Activated CD4-positive, alpha-beta T cell treated with anti-CD3 and anti-CD28 coated beads for 36 hours (primary cell): ENCODE results near the gene TIAM1. TPM values are rescaled to one million over a fixed set of nuclear protein-coding genes. Genes with fewer than 3 reads are reported as not detected.
A peak's percentile ranks its signal among the peaks of the same experiment; 100 is the strongest.

ENCODE experiments used
- ATAC-seq: fragments of 200-7000 bp; cut with Tn5 transposase; one replicate; pipeline ENCODE4 v1.10.0; 2021; ENCODE audit warnings: mild to moderate bottlenecking, moderate library complexity
- CTCF ChIA-PET: fragments of 350-600 bp; sonication (Branson Sonifier 250); formaldehyde crosslinking; loops from one replicate; lab custom pipeline; 2021; ENCODE audit warnings: antibody characterized with exemption; lab: Charles Lee
- POLR2A ChIA-PET: fragments of 350-600 bp; sonication (Branson Sonifier 250); formaldehyde crosslinking; loops from one replicate; lab custom pipeline; 2021; ENCODE audit warnings: antibody characterized with exemption, inconsistent platforms; lab: Charles Lee
- DNase-seq: peaks from one replicate; pipeline ENCODE4 v3.0.0-alpha.2; 2020
- H3K27ac Mint-ChIP-seq: one replicate; pipeline ENCODE4 v1.8.0; 2021; ENCODE audit warnings: mixed read lengths
- H3K27me3 Mint-ChIP-seq: one replicate; pipeline ENCODE4 v1.8.0; 2021; ENCODE audit warnings: mixed read lengths
- H3K36me3 Mint-ChIP-seq: one replicate; pipeline ENCODE4 v1.8.0; 2021; ENCODE audit warnings: low read depth, mixed read lengths
- H3K4me1 Mint-ChIP-seq: one replicate; pipeline ENCODE4 v1.8.0; 2021; ENCODE audit warnings: mixed read lengths
- H3K4me3 Mint-ChIP-seq: one replicate; pipeline ENCODE4 v1.8.0; 2021; ENCODE audit warnings: mild to moderate bottlenecking, moderate library complexity, mixed read lengths
- H3K9me3 Mint-ChIP-seq: one replicate; pipeline ENCODE4 v1.8.0; 2021; ENCODE audit warnings: low read depth, mixed read lengths
- intact Hi-C, 2 experiments: fragments of 100-400 bp; cut with DNase I in 1 of 2; cut with micrococcal nuclease in 1 of 2; formaldehyde crosslinking; loops; one replicate each; pipeline versions ENCODE4 v1.14.2 to v1.15.1; 2022 to 2024; cut with DNase I, micrococcal nuclease
- total RNA-seq, 2 experiments: library from RNA; stranded (reverse); gene quantifications; one replicate each; pipeline ENCODE4 v1.2.3, GENCODE V29; 2021

Gene TIAM1
- total RNA-seq, 2 experiments from 2014 or later = 60.7 to 72.6 TPM

GRCh38 chr21:31370281-31370892 lies 26.3 kb upstream of the TIAM1 start:
- ATAC-seq = peak; percentile 47

GRCh38 chr21:31368361-31368760 lies 24.3 kb upstream of the TIAM1 start:
- ChIA-PET POLR2A (no interaction called here), CTCF (no interaction called here)
- ATAC-seq (no peak), DNase-seq (no peak)
- H3K27ac Mint-ChIP-seq = no peak overlapping the region
- H3K4me3 Mint-ChIP-seq = no peak overlapping the region
- peaks cover 34% of the 10 kb centered on the region for H3K4me1 Mint-ChIP-seq
- no peaks in the 10 kb centered on the region for H3K27me3 Mint-ChIP-seq
- no peaks in the 10 kb centered on the region for H3K36me3 Mint-ChIP-seq
- intact Hi-C loops = no loop called here
- H3K9me3 Mint-ChIP-seq = no peaks in the 10 kb centered on the region

More at GRCh38 chr21:31370281-31370892, 26.3 kb upstream of the TIAM1 start:
- DNase-seq = no peak
- Mint-ChIP-seq H3K9me3 (no peaks in the 10 kb centered on the region), H3K4me1 (peaks cover 17% of the 10 kb centered on the region), H3K27ac (no peak overlapping the region), H3K36me3 (no peaks in the 10 kb centered on the region), H3K4me3 (no peak overlapping the region), H3K27me3 (no peaks in the 10 kb centered on the region)
- POLR2A ChIA-PET = no interaction called here
- CTCF ChIA-PET = no interaction called here
- intact Hi-C loops = no loop called here

GRCh38 chr21:31367801-31368200 lies 23.7 kb upstream of the TIAM1 start:
- H3K4me1 Mint-ChIP-seq = peaks cover 40% of the 10 kb centered on the region
- CTCF ChIA-PET = no interaction called here

GRCh38 chr21:31366825-31367224 lies 22.8 kb upstream of the TIAM1 start:
- no peaks in the 10 kb centered on the region for H3K9me3 Mint-ChIP-seq
- H3K36me3 Mint-ChIP-seq = no peaks in the 10 kb centered on the region
- intact Hi-C loops = no loop called here
- no peaks in the 10 kb centered on the region for H3K27me3 Mint-ChIP-seq
- no peak for ATAC-seq
- H3K4me3 Mint-ChIP-seq = no peak overlapping the region
- CTCF ChIA-PET = no interaction called here
- DNase-seq = no peak
- H3K4me1 Mint-ChIP-seq = peaks cover 44% of the 10 kb centered on the region
- POLR2A ChIA-PET = no interaction called here
- no peak overlapping the region for H3K27ac Mint-ChIP-seq

More at GRCh38 chr21:31367801-31368200, 23.7 kb upstream of the TIAM1 start:
- no peak for ATAC-seq
- DNase-seq = no peak
- intact Hi-C loops = no loop called here
- Mint-ChIP-seq H3K27ac (no peak overlapping the region), H3K9me3 (no peaks in the 10 kb centered on the region), H3K4me3 (no peak overlapping the region), H3K27me3 (no peaks in the 10 kb centered on the region), H3K36me3 (no peaks in the 10 kb centered on the region)
- POLR2A ChIA-PET = no interaction called here

GRCh38 chr21:31364253-31364945 lies 20.3 kb upstream of the TIAM1 start:
- ATAC-seq (peak; percentile 78), DNase-seq (peak; percentile 30)
- Mint-ChIP-seq H3K36me3 (no peaks in the 10 kb centered on the region), H3K27me3 (no peaks in the 10 kb centered on the region), H3K9me3 (no peaks in the 10 kb centered on the region), H3K4me3 (no peak overlapping the region), H3K27ac (peak overlapping the region; percentile 12), H3K4me1 (peaks cover 50% of the 10 kb centered on the region)
- intact Hi-C loops = loop anchor here in 1 of 2 experiments (5.0 kb wide), 1 partner anchor 33 kb away; no protein-coding TSS in a partner anchor
- POLR2A ChIA-PET = interaction anchor here (0.6 to 1.2 kb wide), 2 partner anchors 10 to 24 kb away, joined by 3 to 6 read pairs; no protein-coding TSS in a partner anchor
- CTCF ChIA-PET = interaction anchor here (0.6 to 1.8 kb wide), 7 partner anchors 10 to 1888 kb away, joined by 3 to 5 read pairs (median 4); no protein-coding TSS in a partner anchor

- H3K4me3 Mint-ChIP-seq = peak overlapping the region; percentile 1
- CTCF ChIA-PET = interaction anchor here (0.7 to 1.8 kb wide), 5 partner anchors 9 to 84 kb away, joined by 3 to 5 read pairs (median 4); no protein-coding TSS in a partner anchor
- peak; percentile 29 for ATAC-seq
These were observed 19.7 kb upstream of the TIAM1 start for GRCh38 chr21:31363720-31364119.

GRCh38 chr21:31360717-31361116 lies 16.7 kb upstream of the TIAM1 start:
- ATAC-seq = no peak
- CTCF ChIA-PET = interaction anchor here (0.7 to 1.7 kb wide), 4 partner anchors 25 to 95 kb away, joined by 3 to 4 read pairs (median 4); no protein-coding TSS in a partner anchor
- intact Hi-C loops = loop anchor here in 1 of 2 experiments (5.0 kb wide), 1 partner anchor 37 kb away; no protein-coding TSS in a partner anchor
- no peaks in the 10 kb centered on the region for H3K27me3 Mint-ChIP-seq
- peaks cover 42% of the 10 kb centered on the region for H3K4me1 Mint-ChIP-seq
- no peaks in the 10 kb centered on the region for H3K9me3 Mint-ChIP-seq
- no peak overlapping the region for H3K4me3 Mint-ChIP-seq
- H3K36me3 Mint-ChIP-seq = peaks cover 4% of the 10 kb centered on the region
- POLR2A ChIA-PET = interaction anchor here (0.6 kb wide), 1 partner anchor 1878 kb away, joined by 3 read pairs; no protein-coding TSS in a partner anchor
- no peak for DNase-seq
- H3K27ac Mint-ChIP-seq = no peak overlapping the region

More at GRCh38 chr21:31363720-31364119, 19.7 kb upstream of the TIAM1 start:
- Mint-ChIP-seq H3K36me3 (peaks cover 1% of the 10 kb centered on the region), H3K4me1 (peaks cover 50% of the 10 kb centered on the region), H3K27ac (peak overlapping the region; percentile 37), H3K9me3 (no peaks in the 10 kb centered on the region), H3K27me3 (no peaks in the 10 kb centered on the region)
- POLR2A ChIA-PET = interaction anchor here (1.2 kb wide), 1 partner anchor 9 kb away, joined by 6 read pairs; no protein-coding TSS in a partner anchor
- DNase-seq = no peak
- intact Hi-C loops = loop anchor here in 1 of 2 experiments (5.0 kb wide), 1 partner anchor 34 kb away; no protein-coding TSS in a partner anchor

- no peaks in the 10 kb centered on the region for H3K9me3 Mint-ChIP-seq
- DNase-seq (no peak), ATAC-seq (no peak)
- CTCF ChIA-PET = no interaction called here
- H3K36me3 Mint-ChIP-seq = peaks cover 4% of the 10 kb centered on the region
- no peaks in the 10 kb centered on the region for H3K27me3 Mint-ChIP-seq
- intact Hi-C loops = no loop called here
- peaks cover 46% of the 10 kb centered on the region for H3K4me1 Mint-ChIP-seq
- POLR2A ChIA-PET = no interaction called here
- H3K27ac Mint-ChIP-seq = no peak overlapping the region
- H3K4me3 Mint-ChIP-seq = no peak overlapping the region
These were observed 14.1 kb upstream of the TIAM1 start for GRCh38 chr21:31358158-31358557.

GRCh38 chr21:31356440-31356839 lies 12.4 kb upstream of the TIAM1 start:
- POLR2A ChIA-PET = no interaction called here
- DNase-seq (no peak), ATAC-seq (no peak)
- Mint-ChIP-seq H3K4me1 (peaks cover 52% of the 10 kb centered on the region), H3K27ac (no peak overlapping the region), H3K27me3 (no peaks in the 10 kb centered on the region), H3K4me3 (no peak overlapping the region), H3K36me3 (peaks cover 4% of the 10 kb centered on the region), H3K9me3 (no peaks in the 10 kb centered on the region)
- CTCF ChIA-PET = no interaction called here
- intact Hi-C loops = no loop called here

- DNase-seq (peak; percentile 88), ATAC-seq (peak; percentile 88)
- Mint-ChIP-seq H3K4me1 (peaks cover 53% of the 10 kb centered on the region), H3K27ac (peak overlapping the region; percentile 82), H3K4me3 (peak overlapping the region; percentile 49), H3K27me3 (no peaks in the 10 kb centered on the region), H3K36me3 (peaks cover 8% of the 10 kb centered on the region), H3K9me3 (peaks cover 8% of the 10 kb centered on the region)
- ChIA-PET CTCF (interaction anchor here (0.6 to 1.8 kb wide), 8 partner anchors 9 to 320 kb away, joined by 3 to 10 read pairs (median 4); no protein-coding TSS in a partner anchor), POLR2A (interaction anchor here (0.6 to 2.2 kb wide), 10 partner anchors 9 to 359 kb away, joined by 3 to 10 read pairs (median 5); no protein-coding TSS in a partner anchor)
- intact Hi-C loops = loop anchor here (1.0 to 5.0 kb wide), 20 partner anchors 14 to 1137 kb away; partner anchors contain the start of genes KRTAP21-3 (in 1 of the 2), SCAF4 (in 1 of the 2) and SOD1 (in 1 of the 2)
These were observed 10.8 kb upstream of the TIAM1 start for GRCh38 chr21:31354604-31355443.
